SK-N-SH (cell line): ENCODE measurements around the gene TMPRSS13. TPM values are rescaled to one million over a fixed set of nuclear protein-coding genes. Genes with fewer than 3 reads are reported as not detected.

Source experiments
- CTCF ChIA-PET: fragments of 300-600, 350-600 bp; formaldehyde crosslinking; extraction: SDS; loops from one replicate; lab custom pipeline; 2021; lab: Yijun Ruan, JAX
- POLR2A ChIA-PET: fragments of 350-600 bp; sonication (Branson Sonifier 250); formaldehyde crosslinking; extraction: SDS; loops from one replicate; lab custom pipeline; 2020; ENCODE audit warnings: antibody characterized with exemption, inconsistent platforms; lab: Yijun Ruan, JAX
- DNase-seq: peaks from one replicate; pipeline ENCODE4 v3.0.0; 2012
- H2AFZ ChIP-seq: fragments of 200-600 bp; sonication (generic); 2 replicates; pipeline ENCODE4 v1.8.1; 2016; ENCODE audit warnings: antibody characterized with exemption, mild to moderate bottlenecking, low read depth
- H3F3A ChIP-seq: fragments of 200-600 bp; sonication (generic); replicated peaks from 2 replicates; pipeline ENCODE3; 2016; ENCODE audit warnings: antibody characterized with exemption, mild to moderate bottlenecking; ENCODE audit not compliant: insufficient read depth
- H3K27ac ChIP-seq, 2 experiments: fragments of 200-500 bp in 1 of 2; fragments of 200-600 bp in 1 of 2; sonication (Bioruptor generic) in 1 of 2; sonication (generic), shearing (Covaris generic) in 1 of 2; 2 replicates each; pipeline versions ENCODE4 v1.5.1 to v1.6.1; 2014 to 2016; ENCODE audit warnings: low read depth in 2 of 2, inconsistent platforms in 1 of 2, low read length in 1 of 2, mild to moderate bottlenecking in 1 of 2, mixed read lengths in 1 of 2
- H3K27me3 ChIP-seq: fragments of 200-600 bp; sonication (generic), shearing (Covaris generic); 2 replicates; pipeline ENCODE4 v1.6.1; 2016; ENCODE audit warnings: mixed run types; ENCODE audit not compliant: insufficient read depth
- H3K36me3 ChIP-seq, 2 experiments: fragments of 200-500 bp in 1 of 2; fragments of 200-600 bp in 1 of 2; sonication (Bioruptor generic) in 1 of 2; sonication (generic) in 1 of 2; replicated peaks in 1 of 2; 2 replicates each; pipeline versions ENCODE3 to v1.5.1; 2014 to 2016; ENCODE audit warnings: low read length in 1 of 2, mild to moderate bottlenecking in 1 of 2; ENCODE audit not compliant: insufficient read depth in 2 of 2, control insufficient read depth in 1 of 2
- H3K4me1 ChIP-seq, 2 experiments: fragments of 200-500 bp in 1 of 2; fragments of 200-600 bp in 1 of 2; sonication (Bioruptor generic) in 1 of 2; sonication (generic), shearing (Covaris generic) in 1 of 2; 2 replicates each; pipeline versions ENCODE4 v1.5.1 to v1.6.1; 2014 to 2016; ENCODE audit warnings: low read depth in 1 of 2, low read length in 1 of 2, mixed run types in 1 of 2; ENCODE audit not compliant: insufficient read depth in 2 of 2, control insufficient read depth in 1 of 2
- H3K4me2 ChIP-seq: fragments of 200-600 bp; sonication (generic), shearing (Covaris generic); 2 replicates; pipeline ENCODE4 v1.6.1; 2017; ENCODE audit warnings: mixed run types
- H3K4me3 ChIP-seq, 2 experiments: fragments of 200-500 bp in 1 of 2; fragments of 200-600 bp in 1 of 2; sonication (Bioruptor generic) in 1 of 2; sonication (generic), shearing (Covaris generic) in 1 of 2; 2 replicates each; pipeline versions ENCODE4 v1.5.1 to v1.8.1; 2014 to 2016; ENCODE audit warnings: low read depth in 2 of 2, inconsistent platforms in 1 of 2, low read length in 1 of 2, mild to moderate bottlenecking in 1 of 2, mixed read lengths in 1 of 2, moderate library complexity in 1 of 2
- H3K79me2 ChIP-seq: fragments of 200-600 bp; sonication (generic); 2 replicates; pipeline ENCODE4 v1.8.1; 2017; ENCODE audit warnings: mild to moderate bottlenecking; ENCODE audit not compliant: insufficient read depth
- H3K9ac ChIP-seq: fragments of 200-600 bp; sonication (generic); 2 replicates; pipeline ENCODE4 v1.6.1; 2017; ENCODE audit warnings: mixed run types
- H3K9me2 ChIP-seq: fragments of 200-600 bp; sonication (generic); 2 replicates; pipeline ENCODE4 v1.6.1; 2017; ENCODE audit warnings: mixed run types
- H3K9me3 ChIP-seq: fragments of 200-600 bp; sonication (generic); 2 replicates; pipeline ENCODE4 v1.6.1; 2017; ENCODE audit warnings: mixed run types, mild to moderate bottlenecking, moderate library complexity
- H4K20me1 ChIP-seq: fragments of 200-600 bp; sonication (generic); 2 replicates; pipeline ENCODE4 v1.6.1; 2017; ENCODE audit warnings: mild to moderate bottlenecking, mixed run types; ENCODE audit not compliant: insufficient read depth
- EP300 ChIP-seq, 2 experiments: IDR thresholded peaks; 2 replicates each; pipeline versions ENCODE4 v1.4.0 to v1.6.1; 2012; ENCODE audit warnings: borderline replicate concordance in 1 of 2, low read depth in 1 of 2, low read length in 1 of 2
- FOXJ3 ChIP-seq: sonication (generic); formaldehyde crosslinking; IDR thresholded peaks from 2 replicates; pipeline ENCODE4 v1.5.1; 2020; ENCODE audit warnings: mild to moderate bottlenecking, missing genetic modification reagents
- GABPA ChIP-seq: IDR thresholded peaks from 2 replicates; pipeline ENCODE4 v1.4.0; 2012; ENCODE audit warnings: low read depth, mild to moderate bottlenecking
- GATA2 ChIP-seq: sonication (generic); formaldehyde crosslinking; IDR thresholded peaks from 2 replicates; pipeline ENCODE4 v1.5.0; 2020; ENCODE audit warnings: mild to moderate bottlenecking, missing genetic modification reagents
- JUND ChIP-seq: IDR thresholded peaks from 2 replicates; pipeline ENCODE4 v1.4.0; 2012
- POLR2AphosphoS5 ChIP-seq: IDR thresholded peaks from 2 replicates; pipeline ENCODE4 v1.6.1; 2012; ENCODE audit warnings: low read depth, low read length
- SMC3 ChIP-seq: IDR thresholded peaks from 2 replicates; pipeline ENCODE4 v1.6.1; 2012; ENCODE audit warnings: low read depth, low read length, improper control_type of control experiment
- TAF1 ChIP-seq: IDR thresholded peaks from 2 replicates; pipeline ENCODE4 v1.6.1; 2012; ENCODE audit warnings: low read depth, mild to moderate bottlenecking, low read length, moderate library complexity, borderline replicate concordance
- TCF12 ChIP-seq: IDR thresholded peaks from 2 replicates; pipeline ENCODE4 v1.4.0; 2012
- WGBS: methylation state at CpG from one replicate; pipeline ENCODE4 v1.1.6; 2017; ENCODE audit warnings: low lambda C conversion rate; 5-methylcytosine and 5-hydroxymethylcytosine counted together
- polyA plus RNA-seq, 3 experiments: library from polyadenylated mRNA; depleted of rRNA; stranded (reverse); fragments of >200 nt; gene quantifications; 2 replicates each; pipeline ENCODE4 v1.2.3, GENCODE V29; 2012
- TF ChIP-seq, protein P1 (sequence below): fragments of 150-350 bp; IDR thresholded peaks from 2 replicates; pipeline ENCODE4 v1.6.1; 2016; ENCODE audit warnings: mild to moderate bottlenecking, low read depth, low read length
- TF ChIP-seq, protein P2 (sequence below): IDR thresholded peaks from 2 replicates; pipeline ENCODE4 v1.4.0; 2012; ENCODE audit warnings: low read depth, borderline replicate concordance
- TF ChIP-seq, protein P3 (sequence below): IDR thresholded peaks from 2 replicates; pipeline ENCODE4; 2012
- TF ChIP-seq, protein P4 (sequence below): fragments of 200-600 bp; sonication (generic); IDR thresholded peaks from 2 replicates; pipeline ENCODE4 v1.6.1; 2017; ENCODE audit warnings: antibody characterized with exemption, mild to moderate bottlenecking, moderate library complexity

The TMPRSS13 gene
- polyA plus RNA-seq, 1 of the 3 experiments (the other 2 are of a cell fraction): not detected

DNA sequence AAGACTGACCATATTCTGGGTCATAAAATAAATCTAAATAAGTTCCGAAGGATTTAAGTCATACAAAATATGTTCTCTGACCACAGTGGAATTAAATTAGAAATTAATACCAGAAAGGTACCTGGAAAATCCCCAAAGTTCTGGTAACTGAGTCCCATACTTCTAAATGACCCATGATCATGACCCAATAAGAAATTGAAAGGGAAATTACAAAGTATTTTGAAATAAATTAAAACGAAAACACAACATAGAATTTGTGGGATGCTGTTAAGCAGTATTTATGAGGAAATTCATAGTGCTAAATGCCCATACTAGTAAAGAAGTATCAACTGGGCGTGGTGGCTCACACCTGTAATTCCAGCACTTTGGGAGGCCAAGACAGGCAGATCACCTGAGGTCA lies 33.6 kb upstream of the TMPRSS13 start:
- DNase-seq: no peak
- H3K27me3 ChIP-seq: no peaks in the 10 kb centered on the region; the same call in 1 of the 2 replicates
- TF ChIP-seq FOXJ3 (no peak), GABPA (no peak), JUND (no peak), GATA2 (no peak), TAF1 (no peak), POLR2AphosphoS5 (no peak), EP300 (IDR thresholded peaks at IDR 0.05; ENCODE audit: borderline replicate concordance in 1 of 2, low read depth in 1 of 2, low read length in 1 of 2) (no peak), SMC3 (no peak)
- TF ChIP-seq, protein P1, sequence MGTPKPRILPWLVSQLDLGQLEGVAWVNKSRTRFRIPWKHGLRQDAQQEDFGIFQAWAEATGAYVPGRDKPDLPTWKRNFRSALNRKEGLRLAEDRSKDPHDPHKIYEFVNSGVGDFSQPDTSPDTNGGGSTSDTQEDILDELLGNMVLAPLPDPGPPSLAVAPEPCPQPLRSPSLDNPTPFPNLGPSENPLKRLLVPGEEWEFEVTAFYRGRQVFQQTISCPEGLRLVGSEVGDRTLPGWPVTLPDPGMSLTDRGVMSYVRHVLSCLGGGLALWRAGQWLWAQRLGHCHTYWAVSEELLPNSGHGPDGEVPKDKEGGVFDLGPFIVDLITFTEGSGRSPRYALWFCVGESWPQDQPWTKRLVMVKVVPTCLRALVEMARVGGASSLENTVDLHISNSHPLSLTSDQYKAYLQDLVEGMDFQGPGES: no peak
- TF ChIP-seq, protein P2, sequence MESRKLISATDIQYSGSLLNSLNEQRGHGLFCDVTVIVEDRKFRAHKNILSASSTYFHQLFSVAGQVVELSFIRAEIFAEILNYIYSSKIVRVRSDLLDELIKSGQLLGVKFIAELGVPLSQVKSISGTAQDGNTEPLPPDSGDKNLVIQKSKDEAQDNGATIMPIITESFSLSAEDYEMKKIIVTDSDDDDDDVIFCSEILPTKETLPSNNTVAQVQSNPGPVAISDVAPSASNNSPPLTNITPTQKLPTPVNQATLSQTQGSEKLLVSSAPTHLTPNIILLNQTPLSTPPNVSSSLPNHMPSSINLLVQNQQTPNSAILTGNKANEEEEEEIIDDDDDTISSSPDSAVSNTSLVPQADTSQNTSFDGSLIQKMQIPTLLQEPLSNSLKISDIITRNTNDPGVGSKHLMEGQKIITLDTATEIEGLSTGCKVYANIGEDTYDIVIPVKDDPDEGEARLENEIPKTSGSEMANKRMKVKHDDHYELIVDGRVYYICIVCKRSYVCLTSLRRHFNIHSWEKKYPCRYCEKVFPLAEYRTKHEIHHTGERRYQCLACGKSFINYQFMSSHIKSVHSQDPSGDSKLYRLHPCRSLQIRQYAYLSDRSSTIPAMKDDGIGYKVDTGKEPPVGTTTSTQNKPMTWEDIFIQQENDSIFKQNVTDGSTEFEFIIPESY: no peak
- TF ChIP-seq, protein P3, sequence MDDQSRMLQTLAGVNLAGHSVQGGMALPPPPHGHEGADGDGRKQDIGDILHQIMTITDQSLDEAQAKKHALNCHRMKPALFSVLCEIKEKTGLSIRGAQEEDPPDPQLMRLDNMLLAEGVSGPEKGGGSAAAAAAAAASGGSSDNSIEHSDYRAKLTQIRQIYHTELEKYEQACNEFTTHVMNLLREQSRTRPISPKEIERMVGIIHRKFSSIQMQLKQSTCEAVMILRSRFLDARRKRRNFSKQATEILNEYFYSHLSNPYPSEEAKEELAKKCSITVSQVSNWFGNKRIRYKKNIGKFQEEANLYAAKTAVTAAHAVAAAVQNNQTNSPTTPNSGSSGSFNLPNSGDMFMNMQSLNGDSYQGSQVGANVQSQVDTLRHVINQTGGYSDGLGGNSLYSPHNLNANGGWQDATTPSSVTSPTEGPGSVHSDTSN: no peak
- H3K4me3 ChIP-seq: no peak overlapping the region
- H3K9ac ChIP-seq: no peak overlapping the region
- no peak overlapping the region for H3K27ac ChIP-seq
- H2AFZ ChIP-seq: no peak overlapping the region
- H3K9me3 ChIP-seq: no peaks in the 10 kb centered on the region
- no peaks in the 10 kb centered on the region for H3F3A ChIP-seq
- H3K79me2 ChIP-seq: no peaks in the 10 kb centered on the region
- H4K20me1 ChIP-seq: no peaks in the 10 kb centered on the region
- no peaks in the 10 kb centered on the region for H3K4me1 ChIP-seq
- CTCF ChIA-PET: interaction anchor here (0.6 to 0.9 kb wide), 2 partner anchors 16 to 90 kb away, joined by 3 read pairs; no protein-coding TSS in a partner anchor
- WGBS: 41% methylated on average over 3 of the region's 3 CpGs
- no peaks in the 10 kb centered on the region for H3K36me3 ChIP-seq
- POLR2A ChIA-PET: no interaction called here
- H3K4me2 ChIP-seq: no peak overlapping the region
- no peaks in the 10 kb centered on the region for H3K9me2 ChIP-seq

DNA sequence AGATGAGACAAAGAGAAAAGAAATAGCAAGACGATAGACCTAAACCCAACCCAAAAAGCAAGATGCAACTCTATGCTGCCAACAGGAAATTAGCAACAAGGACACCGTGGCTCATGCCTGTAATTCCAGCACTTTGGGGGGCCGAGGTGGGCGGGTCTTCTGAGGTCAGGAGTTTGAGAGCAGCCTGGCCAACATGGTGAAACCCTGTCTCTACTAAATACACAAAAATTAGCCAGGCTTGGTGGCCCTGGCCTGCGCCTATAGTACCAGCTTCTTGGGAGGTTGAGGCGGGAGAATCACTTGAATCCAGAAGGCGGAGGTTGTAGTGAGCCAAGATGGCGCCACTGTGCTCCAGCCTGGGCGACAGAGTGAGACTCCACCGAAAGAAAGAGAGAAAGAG lies 32.7 kb upstream of the TMPRSS13 start:
- WGBS: 55% methylated on average over 10 of the region's 10 CpGs
- Histone ChIP-seq H3F3A (no peaks in the 10 kb centered on the region), H4K20me1 (no peaks in the 10 kb centered on the region), H3K9me3 (no peaks in the 10 kb centered on the region), H3K27me3 (no peaks in the 10 kb centered on the region; the same call in 1 of the 2 replicates), H3K79me2 (no peaks in the 10 kb centered on the region), H3K27ac (no peak overlapping the region), H3K4me2 (no peak overlapping the region), H3K4me3 (no peak overlapping the region), H3K4me1 (no peaks in the 10 kb centered on the region), H3K9me2 (no peaks in the 10 kb centered on the region), H3K9ac (no peak overlapping the region), H2AFZ (no peak overlapping the region), H3K36me3 (no peaks in the 10 kb centered on the region)
- DNase-seq: no peak
- ChIA-PET CTCF (interaction anchor here (0.9 to 2.2 kb wide), 3 partner anchors 15 to 536 kb away, joined by 3 to 18 read pairs (median 3); no protein-coding TSS in a partner anchor), POLR2A (no interaction called here)
- TF ChIP-seq TCF12: no peak
- TF ChIP-seq, protein P4, sequence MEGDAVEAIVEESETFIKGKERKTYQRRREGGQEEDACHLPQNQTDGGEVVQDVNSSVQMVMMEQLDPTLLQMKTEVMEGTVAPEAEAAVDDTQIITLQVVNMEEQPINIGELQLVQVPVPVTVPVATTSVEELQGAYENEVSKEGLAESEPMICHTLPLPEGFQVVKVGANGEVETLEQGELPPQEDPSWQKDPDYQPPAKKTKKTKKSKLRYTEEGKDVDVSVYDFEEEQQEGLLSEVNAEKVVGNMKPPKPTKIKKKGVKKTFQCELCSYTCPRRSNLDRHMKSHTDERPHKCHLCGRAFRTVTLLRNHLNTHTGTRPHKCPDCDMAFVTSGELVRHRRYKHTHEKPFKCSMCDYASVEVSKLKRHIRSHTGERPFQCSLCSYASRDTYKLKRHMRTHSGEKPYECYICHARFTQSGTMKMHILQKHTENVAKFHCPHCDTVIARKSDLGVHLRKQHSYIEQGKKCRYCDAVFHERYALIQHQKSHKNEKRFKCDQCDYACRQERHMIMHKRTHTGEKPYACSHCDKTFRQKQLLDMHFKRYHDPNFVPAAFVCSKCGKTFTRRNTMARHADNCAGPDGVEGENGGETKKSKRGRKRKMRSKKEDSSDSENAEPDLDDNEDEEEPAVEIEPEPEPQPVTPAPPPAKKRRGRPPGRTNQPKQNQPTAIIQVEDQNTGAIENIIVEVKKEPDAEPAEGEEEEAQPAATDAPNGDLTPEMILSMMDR: no peak
